ENCODE measurements around the gene CPEB1.
"Not testable (repeated sequence)": the region's sequence is repeated elsewhere in the genome, so short reads cannot be mapped to it uniquely, and the experiment has no call there.

Gene CPEB1

GRCh38 chr15:82545002-82545401, 102.2 kb downstream of the CPEB1 start:
- DNase-seq (ENCODE audit: low spot score): no peak

DNA sequence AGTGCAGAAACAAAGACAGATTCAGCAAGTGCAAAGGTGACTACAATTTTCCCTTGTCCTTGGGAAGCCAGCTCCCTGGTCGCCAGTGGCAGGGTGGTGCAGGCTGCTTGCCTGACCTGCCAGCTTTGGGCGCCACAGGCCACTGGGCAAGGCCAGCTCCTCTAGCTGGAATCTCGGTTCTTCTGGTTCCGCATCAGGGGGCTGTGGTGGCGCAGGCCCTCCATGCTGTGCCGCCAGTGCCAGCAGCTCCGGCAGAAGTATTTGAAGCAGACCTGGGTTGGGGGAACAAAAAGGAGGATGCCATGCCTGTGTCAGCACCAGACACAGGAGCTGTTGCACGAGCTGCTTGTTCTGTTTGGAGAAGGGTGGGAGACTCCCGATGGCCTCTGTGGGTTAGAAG, 102.7 kb downstream of the CPEB1 start:
- no peak for DNase-seq (ENCODE audit: low spot score)

DNA sequence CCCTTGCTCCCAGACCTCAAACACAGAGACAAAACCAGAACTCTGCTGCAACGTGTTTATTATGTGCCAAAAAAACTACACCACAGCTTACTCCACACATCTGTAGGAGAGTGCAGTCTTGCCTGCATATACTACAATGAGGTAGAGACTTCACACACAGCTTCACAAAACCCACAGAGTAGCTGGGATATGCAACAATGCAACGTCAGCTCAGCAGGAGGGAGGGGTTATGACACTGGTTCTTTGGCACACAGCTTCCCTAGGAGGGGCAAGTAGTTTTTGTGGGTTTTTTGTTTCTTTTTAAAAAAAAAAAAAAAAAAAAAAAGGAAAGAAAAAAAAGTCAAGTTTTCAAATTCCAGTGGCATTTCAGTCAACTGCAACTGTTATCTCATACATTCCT, 104.0 kb downstream of the CPEB1 start:
- DNase-seq (ENCODE audit: low spot score): no peak

DNA sequence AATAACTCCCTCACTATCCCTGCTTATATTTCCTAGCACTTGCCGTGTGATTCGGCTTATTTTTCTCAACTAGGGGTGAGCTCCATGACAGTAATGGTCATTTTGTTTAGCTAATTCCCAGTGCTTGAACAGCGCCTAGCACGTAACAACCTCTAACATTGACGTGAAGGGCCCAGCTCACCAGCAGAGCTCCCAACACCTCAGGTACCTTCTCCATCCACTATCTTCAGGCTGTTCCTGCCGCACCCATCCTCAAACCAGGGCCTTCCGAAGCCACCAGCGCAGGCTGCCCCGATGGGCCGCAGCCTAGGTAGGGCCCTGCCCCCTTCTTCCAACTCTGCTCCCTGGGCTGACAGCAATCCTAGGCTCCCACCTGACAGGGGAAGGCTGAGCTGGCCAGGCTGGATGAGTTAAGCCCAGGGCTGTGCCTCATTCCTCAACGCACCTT, 106.2 kb downstream of the CPEB1 start:
- DNase-seq (ENCODE audit: low spot score): peak; percentile 53

DNA sequence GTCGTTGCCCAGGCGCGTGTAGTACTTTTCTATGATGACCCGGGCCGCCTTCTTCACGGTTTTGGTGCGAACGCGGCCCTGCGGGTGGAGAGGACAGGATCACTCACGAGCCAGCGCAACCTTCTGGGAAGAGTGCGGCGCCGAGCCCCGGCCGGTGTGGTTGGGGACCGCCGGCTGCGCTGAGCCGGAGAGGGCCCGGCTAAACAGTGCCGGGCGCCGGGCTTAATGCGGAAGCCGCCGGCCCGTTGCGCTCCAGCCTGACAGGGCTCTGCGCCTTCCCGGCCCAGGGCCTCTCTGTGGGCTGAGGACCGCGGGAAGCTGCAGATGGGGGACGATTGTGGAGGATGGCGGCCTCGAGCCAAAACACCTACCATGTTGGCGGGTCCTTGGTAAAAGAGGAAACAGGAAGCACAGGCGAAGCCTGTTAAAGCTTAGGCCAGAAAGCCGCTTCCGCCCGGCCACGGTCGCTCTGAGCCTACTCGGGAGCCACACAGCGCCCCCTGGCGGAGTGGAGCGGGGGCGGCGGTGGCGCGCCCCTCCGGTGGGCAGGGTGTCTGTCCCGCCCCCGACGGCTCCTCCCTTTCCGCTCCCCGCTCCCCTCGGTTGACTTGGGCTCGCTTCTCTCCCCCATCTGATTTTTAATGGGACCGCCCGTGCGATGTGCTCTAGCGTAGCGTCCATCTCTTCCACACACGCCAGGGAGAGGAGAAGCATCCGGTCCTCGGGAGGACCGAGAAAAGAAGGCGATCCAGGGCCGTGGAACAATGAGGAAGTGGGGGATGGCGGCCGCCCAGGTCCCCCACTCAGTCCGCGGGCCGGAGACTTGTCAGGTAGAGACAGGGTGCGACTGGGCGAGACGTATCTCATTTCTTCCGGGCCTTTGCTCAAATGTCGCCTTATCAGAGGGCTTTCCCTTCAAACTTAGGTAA, 106.8 kb downstream of the CPEB1 start, which contains the start of gene RPS17:
RPS17 (minus strand) TSS at position 403 of the 929 bp plus-strand sequence; CDS start at position 374, 29 bp downstream.
- peak; percentile 97 for DNase-seq (ENCODE audit: low spot score)

DNA sequence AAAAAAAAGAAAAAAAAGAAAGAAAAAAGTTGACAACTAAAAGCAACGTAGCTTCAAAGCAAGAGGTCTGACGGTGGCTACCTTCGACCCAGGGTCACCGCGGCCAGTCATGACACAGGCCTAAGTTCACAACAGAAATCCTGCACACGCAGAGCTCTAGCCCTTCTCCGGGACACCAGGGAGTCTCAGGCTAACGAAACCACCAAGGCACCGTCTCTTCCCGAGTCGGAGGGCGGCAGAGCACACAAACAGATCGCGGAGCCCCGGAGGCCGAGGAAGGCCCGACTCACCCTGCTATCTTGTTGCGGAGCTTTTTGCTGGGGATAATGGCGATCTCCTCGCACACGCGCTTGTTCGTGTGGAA, 107.5 kb downstream of the CPEB1 start:
- DNase-seq (ENCODE audit: low spot score): no peak

DNA sequence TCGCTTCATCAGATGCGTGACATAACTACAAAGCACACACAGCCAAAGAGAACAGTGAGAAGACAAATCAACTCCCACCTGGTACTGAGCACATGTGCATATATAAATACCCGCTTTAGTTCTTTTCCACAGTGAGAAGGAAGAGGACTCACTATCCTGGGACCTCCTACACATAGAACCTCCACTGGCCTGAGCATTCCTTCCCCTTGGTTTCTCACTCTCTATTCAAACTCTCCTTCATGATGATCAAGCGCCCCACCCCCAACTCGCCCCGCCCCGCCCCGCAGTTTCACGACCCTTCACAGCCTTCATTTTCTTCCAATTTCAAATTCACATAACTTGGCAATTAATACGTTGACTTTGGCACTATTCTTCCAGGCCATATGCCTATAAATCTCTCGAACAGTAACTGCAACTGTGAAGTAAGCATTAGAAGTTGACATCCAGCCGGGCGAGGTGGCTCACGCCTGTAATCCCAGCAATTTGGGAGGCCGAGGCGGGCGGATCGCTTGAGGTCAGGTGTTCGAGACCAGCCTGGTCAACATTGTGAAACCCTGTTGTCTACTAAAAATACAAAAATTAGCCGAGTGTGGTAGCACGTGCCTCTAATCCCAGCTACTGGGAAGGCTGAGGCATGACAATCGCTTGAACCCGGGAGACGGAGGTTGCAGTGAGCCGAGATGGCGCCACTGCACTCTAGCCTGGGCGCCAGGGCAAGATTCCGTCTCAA, 108.0 kb downstream of the CPEB1 start:
- DNase-seq (ENCODE audit: low spot score): no peak

DNA sequence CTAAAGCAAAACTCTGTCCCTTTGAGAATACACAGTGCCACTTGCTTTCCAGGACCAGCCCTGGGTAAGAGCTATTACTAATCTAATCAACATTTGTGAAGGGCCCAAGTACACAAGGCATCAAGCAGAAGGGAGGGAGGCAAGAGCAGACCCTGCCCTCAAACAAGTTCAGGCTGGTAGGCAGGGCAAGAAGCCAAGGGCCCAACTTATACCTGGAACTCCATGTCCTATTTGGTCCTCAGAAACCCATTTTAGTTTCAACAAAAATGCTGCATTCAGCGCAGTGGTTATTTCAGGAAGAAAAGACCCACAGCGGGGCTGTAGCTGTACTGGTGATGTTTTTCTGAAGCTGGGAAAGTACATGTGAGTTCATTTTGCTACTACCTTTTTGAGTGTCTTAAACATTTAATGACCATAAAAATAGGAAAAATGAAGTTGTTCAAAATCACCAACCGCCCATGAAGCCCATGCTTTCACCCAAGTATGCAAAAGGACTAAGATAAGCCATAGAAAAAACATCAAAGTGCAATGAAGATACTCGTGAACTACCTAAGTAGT, 109.7 kb downstream of the CPEB1 start:
- DNase-seq (ENCODE audit: low spot score): no peak

DNA sequence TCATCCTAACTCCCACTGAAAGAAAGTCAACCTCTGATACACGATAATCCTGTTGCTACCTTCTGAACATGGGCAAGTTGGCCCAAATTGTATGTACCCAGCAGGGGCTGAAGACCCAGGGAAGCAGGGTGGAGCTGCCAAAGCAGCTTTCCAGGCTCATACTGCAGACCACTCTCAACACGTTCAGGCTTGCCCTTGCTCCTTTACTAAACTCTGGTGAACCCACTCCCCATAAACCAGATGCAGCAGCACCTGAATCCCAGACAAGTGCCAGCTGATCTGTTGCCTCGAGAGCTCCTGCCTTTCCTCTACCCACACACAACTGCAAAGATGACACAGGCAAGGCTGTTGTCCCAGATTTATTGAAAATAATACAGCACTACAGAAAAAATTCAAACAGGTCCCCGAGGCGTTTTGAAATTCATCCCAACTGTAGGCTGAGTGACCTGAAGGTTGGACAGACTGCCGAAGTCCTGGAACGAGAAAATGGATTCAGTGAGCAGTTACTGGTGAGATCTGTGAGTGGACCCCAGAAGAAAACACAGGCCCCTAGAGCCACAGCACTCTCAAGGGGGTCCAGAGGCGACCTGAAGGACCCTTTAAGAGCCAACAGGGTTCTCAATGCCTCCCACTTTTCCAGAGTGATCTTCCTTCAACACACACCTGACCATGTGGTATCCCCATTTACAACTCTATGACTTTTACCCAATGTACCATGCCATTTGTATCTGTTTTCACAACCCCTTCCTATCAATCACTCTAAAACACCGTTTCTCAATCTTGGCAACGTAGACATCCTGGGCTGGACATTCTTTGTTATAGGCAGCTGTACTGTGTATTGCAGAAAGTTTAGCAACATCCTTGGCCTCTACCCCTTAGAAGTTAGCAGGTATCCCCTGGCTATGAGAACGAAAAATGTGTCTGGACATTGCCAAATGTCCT, 110.5 kb downstream of the CPEB1 start:
- DNase-seq (ENCODE audit: low spot score): no peak

- DNase-seq (ENCODE audit: low spot score): no peak
Observed at GRCh38 chr15:82535566-82536408, 111.4 kb downstream of the CPEB1 start.

GRCh38 chr15:82535151-82535550, 112.0 kb downstream of the CPEB1 start:
- not testable (repeated sequence) for DNase-seq (ENCODE audit: low spot score)

GRCh38 chr15:82534457-82534861, 112.7 kb downstream of the CPEB1 start:
- not testable (repeated sequence) for DNase-seq (ENCODE audit: low spot score)

DNA sequence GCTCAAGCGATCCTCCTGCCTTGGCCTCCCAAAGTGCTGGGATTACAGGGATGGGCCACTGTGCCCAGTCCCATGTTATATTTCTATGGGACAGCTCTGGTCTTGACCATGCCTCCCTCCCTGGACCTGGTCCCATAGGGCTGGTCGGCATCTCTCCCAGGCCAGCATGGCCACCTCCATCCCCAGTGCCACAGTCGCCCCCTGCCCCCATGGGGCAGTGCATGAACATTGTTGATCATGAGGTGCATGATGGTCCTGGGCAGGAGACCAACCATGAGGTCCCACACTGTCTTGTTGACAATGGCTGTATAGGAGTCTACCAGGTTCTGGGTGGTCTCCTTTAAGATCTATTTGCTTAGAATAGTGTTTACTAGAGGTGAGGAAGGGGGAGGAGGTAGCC, 113.4 kb downstream of the CPEB1 start:
- peak; percentile 36 for DNase-seq (ENCODE audit: low spot score)

DNA sequence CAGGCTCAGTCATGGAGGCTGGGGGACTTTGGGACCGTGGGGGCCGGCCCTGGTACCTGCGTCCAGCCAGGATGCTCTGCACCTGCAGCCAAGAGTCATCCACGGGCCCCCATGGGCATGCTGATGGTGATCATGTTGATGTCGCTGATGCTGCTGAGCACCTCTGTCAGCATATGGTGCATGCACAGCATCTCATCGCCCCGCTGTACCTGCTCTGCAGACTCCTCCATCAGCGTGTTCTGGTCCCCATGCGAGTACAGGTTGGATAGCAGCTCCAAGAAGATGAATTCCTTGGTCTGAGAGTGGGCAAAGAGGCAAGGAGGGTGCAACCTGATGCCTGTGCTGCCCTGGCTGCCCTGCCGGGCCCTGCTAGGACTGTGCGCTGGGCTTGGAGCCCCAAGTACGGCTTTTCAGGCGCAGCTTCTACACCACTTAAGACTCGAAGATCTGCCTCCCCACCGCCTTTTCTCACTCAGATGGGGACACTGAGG, 114.1 kb downstream of the CPEB1 start:
- no peak for DNase-seq (ENCODE audit: low spot score)

GRCh38 chr15:82532383-82532990, 114.7 kb downstream of the CPEB1 start:
- DNase-seq (ENCODE audit: low spot score): peak; percentile 42

DNA sequence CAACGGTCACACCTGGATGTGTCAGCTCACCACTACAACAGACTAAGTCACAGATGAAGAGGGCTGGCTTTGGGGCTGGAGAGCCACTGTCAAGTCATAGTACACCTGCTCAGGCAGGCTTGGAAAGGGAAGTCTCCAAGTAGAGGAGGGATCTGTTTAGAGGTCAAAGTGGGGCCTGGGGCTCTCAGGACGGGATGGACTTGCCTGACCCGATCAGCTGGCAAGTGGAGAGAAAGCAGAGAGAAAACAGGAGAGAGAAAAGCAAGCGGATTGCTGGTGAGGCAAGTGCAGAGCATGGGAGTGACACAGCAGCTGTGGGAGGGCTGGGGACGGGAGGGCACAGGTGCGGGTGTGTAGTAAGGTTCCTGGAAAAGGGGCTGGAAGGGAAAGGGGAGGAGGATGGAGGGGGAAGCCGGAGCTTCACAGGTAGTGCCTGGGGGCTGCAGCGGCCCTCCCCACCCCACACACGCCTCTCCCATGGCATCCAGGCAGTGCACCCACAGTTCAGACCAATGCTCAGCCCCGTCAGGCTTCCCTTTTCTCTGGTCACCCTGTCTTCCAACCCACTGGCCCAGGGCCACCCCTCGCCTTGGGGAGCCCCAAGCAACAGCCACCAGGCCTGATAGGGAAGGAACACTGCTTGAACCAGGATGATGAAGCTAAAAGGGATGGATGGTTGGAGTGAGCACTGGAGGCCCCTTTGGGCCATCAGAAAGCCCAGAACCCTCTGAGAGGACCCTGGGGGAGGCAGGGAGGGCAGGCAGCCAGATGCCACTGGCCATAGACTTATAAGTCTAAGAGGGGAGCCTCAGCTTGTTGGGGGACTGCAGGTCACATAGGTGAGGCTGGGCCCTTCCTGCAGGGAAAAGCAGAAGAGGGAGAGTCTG, 115.4 kb downstream of the CPEB1 start:
- DNase-seq (ENCODE audit: low spot score): peak; percentile 46

DNA sequence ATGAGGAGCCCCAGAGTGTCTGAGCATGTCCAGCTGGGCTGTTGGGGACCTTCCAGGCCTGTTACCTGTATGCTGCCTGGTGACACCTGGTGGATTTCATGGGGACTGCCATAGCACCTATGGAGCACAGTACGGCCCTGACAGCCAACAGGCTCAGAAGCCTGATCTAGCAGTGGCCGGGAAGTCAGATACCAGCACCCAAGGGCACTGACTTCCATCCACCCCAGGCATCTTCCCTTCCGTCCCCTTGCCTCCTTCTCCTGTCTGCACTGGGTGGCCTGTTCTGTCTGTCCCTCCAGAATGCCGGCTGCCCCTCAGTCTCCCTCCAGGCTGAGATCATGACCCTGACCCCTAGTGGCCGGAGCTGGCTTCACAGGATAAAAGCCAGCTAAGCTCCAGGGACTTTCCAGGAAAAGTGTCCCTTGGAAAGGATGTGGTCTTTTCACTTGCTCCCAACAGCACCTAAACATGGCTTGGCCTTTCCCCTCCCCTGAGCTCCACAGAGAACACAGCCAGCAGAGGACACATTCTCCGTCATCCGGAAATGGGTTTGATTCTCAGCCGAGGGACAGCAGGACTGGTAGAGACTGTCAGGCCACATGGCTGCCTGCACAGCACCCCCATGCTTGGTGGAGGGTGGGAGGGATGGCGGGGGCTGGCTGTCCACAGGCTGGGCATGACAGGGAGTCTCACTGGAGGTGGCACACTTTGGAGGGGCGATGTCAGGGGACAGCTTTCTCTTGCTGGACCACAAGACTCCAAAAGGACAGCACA, 116.4 kb downstream of the CPEB1 start:
- DNase-seq (ENCODE audit: low spot score): peak; percentile 85

- DNase-seq (ENCODE audit: low spot score): no peak
Observed at GRCh38 chr15:82530006-82530405, 117.2 kb downstream of the CPEB1 start.

Data from ecto neural progenitor cell (in vitro differentiated cells).